Measurements from ENCODE around the gene PNKD.
"Not testable (repeated sequence)": the region's sequence is repeated elsewhere in the genome, so short reads cannot be mapped to it uniquely, and the experiment has no call there.

Gene PNKD

GRCh38 chr2:218291318-218292047, 21.2 kb downstream of the PNKD start:
- DNase-seq (ENCODE audit: low spot score) = no peak

GRCh38 chr2:218292048-218293014, 22.0 kb downstream of the PNKD start, which contains the start of gene TMBIM1:
TSS of gene TMBIM1 (minus strand) at chr2:218292503. CDS start at chr2:218282141, 10,362 bp downstream.
- DNase-seq (ENCODE audit: low spot score) = peak; percentile 33

- DNase-seq (ENCODE audit: low spot score) = no peak
Measured at GRCh38 chr2:218293715-218294429, 23.6 kb downstream of the PNKD start.

GRCh38 chr2:218294430-218295022, 24.2 kb downstream of the PNKD start:
- no peak for DNase-seq (ENCODE audit: low spot score)

GRCh38 chr2:218295029-218295428, 24.7 kb downstream of the PNKD start:
- no peak for DNase-seq (ENCODE audit: low spot score)

- DNase-seq (ENCODE audit: low spot score) = no peak
Measured at GRCh38 chr2:218296200-218296599, 25.9 kb downstream of the PNKD start.

GRCh38 chr2:218296847-218297246, 26.5 kb downstream of the PNKD start:
- DNase-seq (ENCODE audit: low spot score) = no peak

GRCh38 chr2:218298314-218298875, 28.1 kb downstream of the PNKD start:
- no peak for DNase-seq (ENCODE audit: low spot score)

GRCh38 chr2:218300141-218300540, 29.8 kb downstream of the PNKD start:
- DNase-seq (ENCODE audit: low spot score) = no peak

GRCh38 chr2:218301176-218301819, 31.0 kb downstream of the PNKD start:
- peak; percentile 83 for DNase-seq (ENCODE audit: low spot score)

- DNase-seq (ENCODE audit: low spot score) = no peak
Measured at GRCh38 chr2:218305383-218305782, 35.1 kb downstream of the PNKD start.

GRCh38 chr2:218306184-218306920, 36.0 kb downstream of the PNKD start:
- DNase-seq (ENCODE audit: low spot score) = no peak

GRCh38 chr2:218307415-218308090, 37.2 kb downstream of the PNKD start:
- no peak for DNase-seq (ENCODE audit: low spot score)

- DNase-seq (ENCODE audit: low spot score) = no peak
Measured at GRCh38 chr2:218310853-218311540, 40.7 kb downstream of the PNKD start.

GRCh38 chr2:218311541-218312266, 41.4 kb downstream of the PNKD start:
- DNase-seq (ENCODE audit: low spot score) = not testable (repeated sequence)

GRCh38 chr2:218312267-218312756, 42.0 kb downstream of the PNKD start:
- DNase-seq (ENCODE audit: low spot score) = no peak

GRCh38 chr2:218313356-218313755, 43.0 kb downstream of the PNKD start:
- DNase-seq (ENCODE audit: low spot score) = no peak

GRCh38 chr2:218314764-218315163, 44.4 kb downstream of the PNKD start:
- not testable (repeated sequence) for DNase-seq (ENCODE audit: low spot score)
